ENCODE data around the gene GPR55.

Gene GPR55

DNA sequence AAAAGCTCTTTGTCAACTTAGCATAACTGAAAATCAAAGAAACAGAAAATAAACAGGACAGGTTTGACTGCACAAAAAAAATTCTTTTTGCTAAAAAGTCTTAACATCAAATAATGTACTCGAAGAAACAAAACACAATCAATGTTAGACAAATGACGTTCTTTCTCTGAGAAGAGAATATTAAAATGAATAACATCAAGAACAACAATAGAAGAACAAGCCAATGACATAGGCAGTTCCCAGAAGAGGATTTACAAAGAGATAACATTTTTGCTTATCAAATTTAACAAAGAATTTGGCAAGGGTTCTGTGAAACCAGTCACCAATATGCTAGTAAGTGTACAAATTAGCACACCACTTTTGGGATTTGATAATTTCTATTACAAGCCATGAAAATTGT is 5.8 kb downstream of the GPR55 start:
- DNase-seq (ENCODE audit: low spot score), result no peak

DNA sequence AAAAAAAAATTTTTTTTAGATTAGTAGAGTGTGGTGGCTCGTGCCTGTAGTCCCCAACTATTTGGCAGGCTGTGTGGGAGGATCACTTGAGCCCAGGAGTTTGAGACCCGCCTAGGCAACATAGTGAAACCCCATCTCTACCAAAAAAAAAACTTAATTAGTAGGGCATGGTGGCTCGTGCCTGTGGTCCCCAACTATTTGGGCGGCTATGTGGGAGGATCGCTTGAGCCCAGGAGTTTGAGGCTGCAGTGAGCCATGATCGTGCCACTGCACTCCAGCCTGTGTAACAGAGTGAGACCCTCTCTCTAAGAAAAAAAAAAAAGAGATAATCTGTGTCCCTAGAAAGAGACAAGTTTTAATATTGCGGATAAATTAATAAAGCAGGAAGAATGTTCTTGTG is 8.8 kb downstream of the GPR55 start:
- no peak for DNase-seq (ENCODE audit: low spot score)

DNA sequence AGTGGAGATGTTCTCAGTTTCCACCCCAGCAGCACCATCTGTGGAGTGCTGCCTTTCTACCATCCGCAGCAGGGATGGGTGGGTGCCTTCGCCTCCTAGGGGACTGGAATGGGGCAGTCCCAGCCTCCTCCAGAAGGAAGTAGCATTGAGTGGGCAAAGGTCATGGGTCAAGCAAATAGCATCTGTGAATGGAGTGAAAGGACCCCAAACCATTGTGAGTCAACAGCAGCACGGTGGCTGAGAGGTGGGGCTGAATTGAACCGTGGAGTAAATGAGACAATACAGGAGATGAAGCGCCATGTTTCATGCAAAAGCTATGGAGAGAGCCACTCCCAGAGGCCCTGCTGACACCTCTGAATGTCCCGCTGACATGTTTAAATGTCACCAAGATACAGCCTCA is 9.7 kb downstream of the GPR55 start:
- no peak for DNase-seq (ENCODE audit: low spot score)

DNA sequence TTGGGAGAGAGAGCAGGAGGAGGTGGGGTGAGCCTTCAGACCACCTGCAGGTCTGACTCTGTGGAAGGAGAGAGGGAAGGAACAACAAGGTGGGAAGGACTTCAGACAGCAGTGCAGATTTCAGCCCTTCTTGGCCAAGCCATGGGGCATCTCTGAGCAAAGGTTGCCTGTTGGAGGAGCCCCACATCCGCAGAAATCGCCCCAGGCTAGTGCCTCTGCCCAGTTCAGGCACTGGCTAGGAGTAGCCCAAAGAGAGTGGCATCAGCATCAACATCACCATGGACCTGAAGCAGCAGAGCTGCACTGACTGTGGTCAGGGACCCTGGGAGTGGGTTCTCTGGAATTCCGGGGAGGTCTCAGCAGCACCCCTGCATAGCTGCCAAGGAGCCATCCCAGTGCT is 10.2 kb downstream of the GPR55 start:
- DNase-seq (ENCODE audit: low spot score), result no peak

DNA sequence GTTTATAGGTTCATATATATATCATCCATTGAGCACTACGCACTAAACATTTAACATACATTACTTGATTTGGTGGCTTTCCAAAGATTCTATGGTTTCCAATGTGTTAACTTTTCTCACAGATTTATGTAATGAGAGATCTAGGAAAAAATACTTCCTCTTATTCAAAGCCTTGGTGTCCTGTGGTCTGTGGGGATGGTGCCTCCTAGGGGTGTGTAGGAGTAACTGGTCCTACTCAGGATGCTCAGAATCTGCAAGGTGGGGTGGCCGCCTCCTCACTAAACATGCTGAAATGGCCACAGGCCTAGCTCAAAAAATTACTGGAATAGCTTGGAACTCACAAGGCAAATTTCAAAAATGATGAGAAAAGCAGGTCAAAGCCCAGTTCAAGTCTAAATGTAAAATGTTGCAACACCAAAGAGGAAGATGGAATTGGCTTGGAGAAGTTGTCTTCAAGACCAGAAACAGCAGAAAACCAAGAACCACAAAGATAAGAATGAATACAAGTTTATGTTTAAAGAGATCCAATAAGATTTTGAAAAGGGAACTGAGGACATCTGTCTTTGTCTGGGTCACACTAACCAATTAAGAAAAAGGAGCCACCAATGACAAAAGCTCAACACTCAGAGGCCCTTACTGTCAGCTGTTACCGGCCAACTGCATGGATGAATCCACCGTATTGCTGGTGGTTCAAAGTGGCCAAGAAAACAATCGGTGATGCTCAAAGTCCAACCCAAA is 11.5 kb downstream of the GPR55 start:
- DNase-seq (ENCODE audit: low spot score), result no peak

DNA sequence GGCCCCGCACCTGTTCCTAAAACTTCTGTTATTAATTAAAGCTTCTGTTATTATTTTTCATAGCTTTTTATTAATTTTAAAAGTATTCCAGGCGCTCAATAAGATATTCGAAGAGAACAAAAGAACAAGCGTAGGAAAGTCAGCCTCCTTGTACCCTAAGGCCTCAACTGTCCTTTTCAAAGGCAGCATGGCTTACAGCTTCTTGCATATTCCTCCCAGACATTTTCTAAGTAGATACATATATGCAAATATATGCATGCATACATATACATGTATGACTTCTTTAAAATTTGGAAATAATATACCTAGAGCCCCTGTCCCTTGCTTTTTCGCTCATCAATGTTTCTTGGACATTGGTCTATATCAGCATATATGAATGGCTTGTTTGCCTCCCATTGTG is 12.3 kb downstream of the GPR55 start:
- DNase-seq (ENCODE audit: low spot score), result no peak

DNA sequence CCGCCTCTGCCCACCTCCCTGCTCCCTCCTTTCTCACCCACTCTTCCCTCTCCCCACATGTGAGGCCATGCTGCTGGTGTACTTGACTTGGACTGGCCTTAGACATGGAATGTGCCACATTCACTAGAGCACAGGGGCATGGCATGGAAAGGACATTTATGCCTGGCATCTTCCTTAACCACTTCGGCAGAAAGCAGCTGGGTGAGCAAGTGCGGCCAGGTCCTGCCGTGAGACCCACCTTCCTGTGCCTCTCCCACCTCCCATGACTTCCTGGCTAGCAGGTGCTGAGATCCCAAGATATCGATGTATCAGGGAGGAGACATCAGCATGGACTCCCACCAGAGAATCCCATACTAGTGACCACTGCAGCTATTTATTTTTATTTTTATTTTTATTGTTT is 13.0 kb downstream of the GPR55 start:
- DNase-seq (ENCODE audit: low spot score), result no peak

DNA sequence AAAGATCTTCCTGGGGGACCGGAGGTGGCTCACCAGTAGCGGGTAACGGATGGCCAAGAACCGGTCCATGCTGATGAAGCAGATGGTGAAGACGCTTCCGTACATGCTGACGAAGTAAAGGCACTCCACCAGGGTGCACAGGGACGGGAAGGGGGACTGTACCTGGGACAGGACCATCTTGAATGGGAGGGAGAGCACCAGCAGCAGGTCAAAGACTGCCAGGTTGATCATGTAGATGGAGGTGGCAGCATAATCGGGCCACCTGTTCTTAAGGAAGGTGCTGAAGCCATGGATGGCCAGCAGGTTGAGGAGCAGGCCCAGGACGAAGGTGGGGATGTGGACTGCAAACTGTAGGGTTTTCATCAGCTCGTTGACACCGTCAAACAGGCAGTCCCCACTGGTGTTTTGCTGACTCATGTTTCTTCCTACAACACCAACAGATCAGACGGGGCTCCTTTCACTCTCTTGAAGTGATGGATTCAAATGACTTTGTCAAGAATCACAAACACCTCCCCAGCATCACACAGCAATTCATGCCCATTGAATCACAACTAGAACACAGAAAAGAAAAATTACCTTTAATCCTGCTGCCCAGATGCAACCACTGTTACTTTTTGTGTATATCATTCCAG is 14.4 kb downstream of the GPR55 start:
- DNase-seq (ENCODE audit: low spot score), result no peak

DNA sequence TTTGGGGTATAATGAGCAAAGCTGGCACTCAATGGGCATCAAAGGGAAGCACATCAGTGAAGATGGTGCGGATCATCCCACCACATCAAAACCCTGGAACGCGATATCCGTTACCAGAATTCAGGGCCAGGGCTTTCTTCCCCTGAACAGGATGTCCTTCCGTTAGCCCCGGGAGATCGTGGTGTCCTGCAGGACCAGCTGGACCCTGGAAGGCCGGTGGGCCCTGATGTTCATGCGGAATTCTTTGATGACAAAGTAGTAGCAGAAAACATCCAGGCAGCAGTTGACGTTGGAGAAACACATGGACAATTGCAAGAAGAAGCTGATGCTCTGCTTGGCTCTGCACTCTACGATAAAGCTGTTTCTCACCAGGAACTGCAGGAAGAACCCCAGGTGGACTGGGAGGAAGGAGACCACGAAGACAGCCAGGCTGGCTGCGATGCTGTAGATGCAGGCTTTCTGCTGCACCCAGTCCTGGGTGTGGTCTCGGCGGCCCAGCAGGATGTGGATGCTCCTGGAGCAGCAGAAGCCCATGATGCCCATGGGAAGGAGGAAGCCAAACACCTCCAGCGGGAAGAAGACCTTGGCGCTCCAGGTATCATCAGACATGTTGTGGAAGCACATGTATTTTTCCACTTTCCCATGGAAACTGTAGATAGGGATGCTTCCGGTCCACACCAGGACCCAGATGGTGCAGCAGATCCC is 15.0 kb downstream of the GPR55 start:
- DNase-seq (ENCODE audit: low spot score), result no peak

DNA sequence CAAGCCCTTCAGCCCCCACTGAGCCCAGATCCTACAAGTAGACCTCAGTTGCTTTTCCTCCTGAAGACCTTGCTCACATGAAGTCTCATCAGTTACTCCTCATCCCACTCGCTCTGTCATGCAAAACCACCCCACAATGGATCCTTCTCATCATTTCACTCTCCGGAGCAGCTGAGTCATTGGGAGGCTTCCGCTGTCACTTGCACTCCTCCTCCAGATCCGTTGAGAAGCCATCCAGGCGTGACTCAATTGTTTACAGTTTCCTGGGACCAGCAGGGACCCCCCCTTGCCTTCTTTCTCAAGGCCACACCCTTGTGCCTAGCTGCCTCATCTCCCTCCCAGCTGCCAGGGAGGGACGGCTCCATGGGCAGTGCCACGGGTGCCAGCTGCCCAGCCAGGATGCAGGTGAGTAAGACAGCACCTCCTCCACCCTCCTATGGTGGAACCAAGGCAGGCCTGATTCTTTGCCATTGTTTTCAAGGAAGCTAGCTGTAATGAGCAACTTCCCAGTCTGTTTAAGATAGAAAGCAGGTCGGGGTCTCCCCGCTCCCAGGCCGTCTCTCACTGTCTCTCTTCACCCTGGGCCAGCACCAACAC is 16.3 kb downstream of the GPR55 start:
- DNase-seq (ENCODE audit: low spot score), result no peak

DNA sequence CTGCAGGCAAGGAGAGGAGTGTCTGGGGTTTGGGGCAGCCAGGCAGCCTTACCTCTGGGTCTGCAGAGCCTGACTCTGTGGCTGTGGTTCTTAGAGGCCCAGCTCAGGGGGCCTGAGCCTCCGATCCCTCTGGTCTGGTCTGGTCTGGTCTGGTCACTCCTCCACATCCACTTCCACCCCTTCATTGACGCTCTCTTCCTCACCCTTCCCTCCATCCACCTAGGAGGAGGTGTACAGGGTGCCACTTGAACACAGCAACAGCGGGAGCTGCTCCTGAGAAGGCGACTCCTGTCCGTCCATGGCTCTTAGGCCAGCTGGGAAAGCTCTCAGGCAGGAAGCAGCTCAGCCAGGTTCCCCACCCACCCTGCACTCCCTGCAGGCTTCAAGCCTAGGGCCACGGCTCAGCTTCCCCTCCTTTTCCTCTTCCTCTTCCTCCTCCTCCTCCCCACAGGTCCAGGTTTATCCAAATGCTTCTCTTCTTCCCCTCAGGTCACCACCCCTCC is 16.9 kb downstream of the GPR55 start:
- DNase-seq (ENCODE audit: low spot score), result no peak

DNA sequence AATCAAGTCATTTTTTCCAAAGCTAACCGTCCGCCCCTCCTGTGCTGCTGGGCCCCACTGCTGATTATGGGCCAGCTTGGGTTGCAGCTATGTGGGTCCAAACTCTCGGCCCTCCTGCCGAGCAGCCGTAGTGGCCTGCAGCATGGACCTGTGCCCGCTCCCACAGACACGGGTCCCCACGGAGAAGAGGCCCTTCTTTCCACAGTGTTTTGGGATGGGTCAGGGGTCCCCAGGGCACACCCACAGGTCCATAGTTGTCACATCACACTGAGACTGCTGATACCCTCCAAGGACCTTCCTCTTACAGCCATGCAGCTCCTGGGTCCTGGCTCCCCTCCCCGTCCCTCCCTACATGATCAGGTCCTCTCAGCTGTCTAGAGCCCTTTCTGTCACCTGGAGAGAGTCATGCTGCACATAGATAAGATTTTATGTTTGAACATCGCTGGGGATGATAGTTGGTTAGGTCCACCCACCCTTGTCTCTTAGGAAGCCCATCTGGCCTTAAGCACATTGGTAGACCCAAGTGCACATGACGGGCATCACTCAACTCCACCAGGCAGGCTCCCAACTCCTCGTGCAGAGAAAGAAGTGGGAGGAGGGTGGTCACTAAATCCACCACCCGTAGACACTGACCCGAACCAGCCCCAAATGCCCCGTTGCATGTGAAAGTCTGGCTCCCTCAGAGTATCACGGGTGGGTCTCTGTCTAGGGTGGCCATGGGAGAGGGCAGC is 17.5 kb downstream of the GPR55 start:
- no peak for DNase-seq (ENCODE audit: low spot score)

DNA sequence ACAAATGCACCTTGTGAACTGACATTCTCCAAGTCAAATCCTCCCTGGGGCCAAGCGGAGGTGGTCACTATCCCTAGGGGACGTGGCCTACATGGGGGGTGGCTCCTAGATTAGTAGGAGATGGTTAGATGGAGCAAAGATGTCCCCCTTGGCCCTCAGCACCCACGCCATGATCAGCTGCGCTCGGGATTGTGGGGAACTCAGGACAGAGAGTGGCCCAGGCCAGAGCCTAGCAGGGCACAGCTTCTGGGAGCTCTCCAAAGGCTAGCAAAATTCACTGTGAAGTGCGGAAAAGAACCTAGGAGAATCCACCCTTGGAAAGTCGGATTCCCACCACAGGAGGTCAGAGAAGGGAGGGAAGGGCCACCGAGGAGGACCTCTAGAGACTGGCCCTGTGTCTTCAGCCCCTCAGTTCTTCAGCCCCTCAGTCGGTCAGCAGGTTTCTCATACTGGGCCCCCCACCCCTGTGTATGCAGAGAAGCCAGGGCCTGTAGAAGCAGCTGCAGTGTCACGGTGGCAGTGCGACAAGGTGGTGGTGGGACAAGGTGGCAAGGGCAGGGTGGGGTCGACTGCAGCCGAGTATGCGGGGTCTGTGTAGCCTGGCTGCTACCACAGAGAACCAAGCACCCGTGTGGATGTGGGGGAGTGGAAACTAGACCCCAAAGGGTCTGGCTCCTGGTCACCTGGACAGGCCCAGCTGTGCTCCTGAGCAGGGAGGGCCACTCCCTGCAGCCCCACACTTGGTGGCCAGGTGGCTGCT is 18.4 kb downstream of the GPR55 start:
- DNase-seq (ENCODE audit: low spot score), result no peak

DNA sequence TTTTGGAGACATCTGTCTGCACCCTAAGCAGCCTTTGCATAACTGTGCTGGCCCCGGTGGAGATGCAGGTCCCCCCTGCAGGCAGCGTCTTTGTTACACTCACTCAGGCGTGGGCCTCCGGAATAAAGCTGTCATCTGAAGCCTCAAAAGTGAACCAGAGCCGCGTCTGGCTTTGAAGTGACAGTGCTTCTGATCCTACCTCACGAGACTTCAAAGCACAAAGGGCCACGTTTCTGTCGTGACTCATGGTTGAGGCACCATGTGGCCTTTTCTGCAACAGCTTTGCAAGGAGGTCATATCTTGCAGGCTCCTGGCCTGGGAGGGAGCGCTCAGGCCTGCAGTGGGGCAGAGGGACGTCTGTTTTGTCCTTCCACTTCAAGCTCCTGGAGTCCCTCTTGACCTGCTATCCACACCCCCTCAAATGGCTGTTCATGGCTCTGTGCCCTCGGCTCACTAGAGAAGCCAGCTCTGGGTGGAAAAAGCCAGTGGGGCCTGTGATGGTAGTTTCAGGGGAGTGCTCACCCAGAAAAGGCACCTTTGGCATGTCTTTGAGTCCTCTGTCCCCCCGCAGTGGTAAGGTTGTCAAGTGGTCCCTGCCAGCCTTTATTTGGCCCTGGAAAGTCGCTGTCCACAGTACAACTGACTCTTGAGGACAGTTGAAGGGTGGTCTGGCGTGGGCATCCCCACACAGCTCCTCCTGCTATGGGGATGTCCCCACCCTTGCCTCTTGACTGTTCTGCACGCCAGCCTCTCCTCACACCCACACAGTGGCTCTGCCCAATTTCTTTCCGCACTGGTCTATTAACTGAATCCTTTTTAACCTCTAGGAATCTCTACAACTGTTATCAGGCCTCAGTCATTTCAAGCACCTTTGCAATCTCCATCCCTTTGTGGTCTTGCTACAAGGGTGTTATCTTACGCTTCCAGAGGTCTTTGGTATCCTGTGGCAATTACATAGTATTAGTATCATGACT is 19.3 kb downstream of the GPR55 start:
- DNase-seq (ENCODE audit: low spot score), result peak; percentile 75

DNA sequence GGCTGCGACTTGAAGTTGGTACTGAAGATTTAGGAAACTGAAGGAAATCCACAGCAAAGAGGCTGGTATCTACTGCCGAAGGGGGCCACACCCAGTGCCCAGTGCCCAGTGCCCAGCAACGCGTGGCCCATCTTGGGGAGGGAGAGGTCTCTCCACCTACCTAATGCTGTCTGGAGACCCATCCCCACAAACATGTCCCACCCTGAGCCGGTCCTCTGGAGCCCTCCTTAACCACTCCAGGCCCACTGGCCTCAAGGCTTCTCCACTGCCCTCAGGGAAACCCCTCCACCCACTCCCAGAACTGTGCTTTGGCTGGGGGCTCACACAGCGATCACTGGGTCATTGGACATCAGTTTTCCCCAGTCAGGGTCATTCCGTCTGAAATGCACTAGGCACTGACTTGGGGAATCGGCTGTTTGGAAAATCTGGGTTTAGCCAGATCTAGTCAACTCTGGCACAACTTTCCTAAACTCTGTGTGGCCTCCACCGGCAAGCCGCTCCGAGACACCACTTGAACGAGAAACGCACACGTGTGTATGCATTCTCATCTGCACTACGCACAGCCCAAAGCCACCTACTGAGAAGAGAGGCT is 20.1 kb downstream of the GPR55 start:
- DNase-seq (ENCODE audit: low spot score), result no peak

DNA sequence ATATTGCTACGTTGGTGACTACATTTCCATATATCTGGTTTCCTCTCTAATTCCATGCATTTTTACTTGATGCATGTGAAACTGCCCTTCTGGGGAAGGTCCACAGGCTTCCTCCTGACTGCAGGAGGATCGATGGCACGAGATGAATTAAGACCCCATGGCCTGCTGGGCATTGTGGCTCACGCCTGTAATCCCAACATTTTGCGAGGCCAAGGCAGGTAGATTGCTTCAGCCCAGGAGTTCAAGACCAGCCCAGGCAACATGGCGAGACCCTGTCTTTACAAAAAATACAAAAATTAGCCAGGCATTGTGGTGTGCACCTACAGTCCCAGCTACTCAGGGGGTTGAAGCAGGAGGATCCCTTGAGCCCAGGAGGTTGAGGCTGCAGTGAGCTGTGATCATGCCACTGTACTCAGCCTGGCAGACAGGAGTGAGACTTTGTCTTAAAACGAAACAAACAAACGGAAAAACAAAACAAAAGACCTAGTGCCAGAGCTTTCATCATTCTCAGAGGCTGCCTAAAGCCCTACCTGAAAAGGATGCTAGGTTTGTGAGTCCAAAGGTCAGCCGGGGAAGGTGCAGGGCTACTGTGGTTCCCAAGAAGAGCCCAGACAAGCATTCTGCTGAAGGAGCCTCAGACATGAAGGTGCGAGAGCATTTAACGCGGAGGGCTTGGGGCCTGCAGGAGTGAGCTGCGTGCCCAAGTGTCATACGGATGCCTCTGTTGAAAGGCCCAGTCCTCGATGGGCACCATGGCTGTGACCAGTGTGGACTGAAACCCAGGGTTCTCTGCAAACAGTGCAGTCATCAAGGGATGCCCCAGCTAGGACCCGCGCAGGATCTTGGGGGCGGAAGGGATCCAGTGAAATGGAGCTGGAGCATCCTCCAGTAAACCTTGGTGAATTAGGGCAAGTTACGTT is 21.6 kb downstream of the GPR55 start:
- DNase-seq (ENCODE audit: low spot score), result no peak

DNA sequence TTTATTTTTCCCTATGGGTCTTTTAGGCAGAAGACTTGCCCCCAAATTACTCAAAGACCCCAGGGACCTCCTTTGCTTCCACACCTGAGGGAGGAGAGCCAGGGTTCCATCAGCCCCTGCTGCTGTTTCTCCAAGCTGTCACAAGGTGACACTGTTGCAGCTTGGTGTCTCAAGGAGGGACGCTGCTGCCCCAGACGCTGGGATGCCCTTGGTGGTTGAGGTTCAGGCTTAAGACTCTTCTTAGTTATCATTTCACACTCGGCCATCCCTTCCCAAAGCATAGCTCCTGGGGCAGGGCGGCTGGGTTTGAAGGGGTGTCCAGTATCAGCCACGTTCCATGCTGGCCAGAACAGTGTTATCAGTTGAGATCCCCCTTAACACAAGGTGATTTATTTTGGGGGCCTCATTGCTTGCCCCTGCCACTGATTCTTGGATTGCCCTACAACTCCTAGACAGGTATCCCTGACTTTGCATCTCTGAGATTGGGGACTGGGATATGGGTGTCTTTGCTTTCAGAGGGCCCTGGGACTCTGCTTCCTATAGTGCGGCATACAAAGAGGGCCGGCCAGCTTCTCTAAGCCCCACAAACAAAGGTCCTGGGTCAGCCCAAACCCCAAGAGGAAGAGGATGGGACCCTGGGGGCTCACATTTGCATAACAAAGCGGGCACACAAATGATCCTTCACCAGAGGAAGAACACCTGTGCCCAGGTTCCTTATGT is 22.7 kb downstream of the GPR55 start:
- DNase-seq (ENCODE audit: low spot score), result peak; percentile 64

DNA sequence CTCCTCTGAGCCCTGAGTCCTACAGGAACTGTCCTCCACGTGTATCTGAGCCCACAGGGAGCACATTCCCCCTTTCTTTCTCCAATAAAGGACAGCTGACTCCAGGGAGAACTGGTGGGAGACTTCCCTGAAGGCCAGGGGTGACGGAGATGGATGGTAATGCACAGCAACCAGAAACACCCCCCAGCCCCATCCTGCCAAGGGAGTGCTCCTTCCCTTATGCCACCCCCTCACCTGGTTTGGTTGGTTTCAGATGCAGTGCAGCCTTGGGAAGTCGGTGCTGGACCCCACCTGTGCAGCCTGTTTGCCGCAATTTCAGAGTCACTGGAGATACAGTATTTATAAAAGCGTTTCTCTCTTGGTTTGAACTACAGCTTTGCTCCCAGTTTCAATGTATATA is 24.0 kb downstream of the GPR55 start:
- DNase-seq (ENCODE audit: low spot score), result no peak
